ENCODE results near the gene CALR. TPM values are rescaled to one million over a fixed set of nuclear protein-coding genes. Genes with fewer than 3 reads are reported as not detected.
A peak's percentile ranks its signal among the peaks of the same experiment; 100 is the strongest.

CALR gene
- total and polyA plus RNA-seq, 9 of the 15 experiments (the other 6 are each of a cell fraction or from before 2014, with no cell fraction given): 126 to 811 (median 642) TPM

DNA sequence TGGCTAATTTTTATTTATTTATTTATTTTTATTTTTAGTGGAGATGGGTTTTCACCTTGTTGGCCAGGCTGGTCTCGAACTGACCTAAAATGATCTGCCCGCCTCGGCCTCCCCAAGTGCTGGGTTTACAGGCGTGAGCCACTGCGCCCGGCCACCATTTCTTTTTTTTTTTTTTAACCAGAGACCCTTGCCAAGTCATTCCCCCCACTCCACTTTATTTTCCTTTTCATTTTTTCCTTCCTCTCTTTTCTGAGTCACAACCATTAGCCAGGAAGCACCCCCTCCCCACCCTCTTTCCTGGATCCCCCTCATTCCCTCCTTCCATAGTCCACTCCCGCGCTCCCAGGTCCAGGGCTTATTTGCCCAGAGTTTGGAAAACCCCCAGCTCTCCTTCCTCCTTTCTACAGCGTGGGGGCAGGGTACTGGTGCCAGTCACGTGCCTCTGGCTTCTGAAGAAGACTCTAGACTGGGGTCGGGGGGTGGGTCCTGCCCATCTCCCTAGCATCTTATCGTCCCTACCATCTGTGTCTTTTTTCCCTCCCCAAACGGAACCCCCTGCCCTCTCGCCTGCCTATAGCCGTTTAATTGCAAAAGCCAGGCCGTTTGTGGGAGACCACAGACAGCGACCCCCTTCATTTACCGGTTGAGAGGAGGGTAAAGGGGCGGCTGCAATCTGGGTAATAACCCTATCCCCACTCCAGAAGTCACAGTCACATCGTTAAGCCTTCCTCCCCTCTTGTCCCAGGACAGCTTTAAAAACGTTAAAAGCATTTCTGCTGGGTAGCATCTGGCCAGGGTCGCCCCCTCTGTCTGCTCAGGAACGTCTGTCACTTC is 1.1 kb upstream of the CALR start:
- Histone ChIP-seq H3K9ac (ENCODE audit: insufficient read depth in 1 of 2, low read depth in 2 of 2, low read length in 2 of 2) (peak overlapping the region; percentile 93 to 99), H3K27me3 (ENCODE audit: control insufficient read depth in 2 of 2, insufficient read depth in 2 of 2, low read length in 2 of 2) (no peaks in the 10 kb centered on the region), H3K4me2 (ENCODE audit: insufficient read depth, low read length) (peak overlapping the region; percentile 89), H3K4me1 (replicated peaks in 1 of 2; ENCODE audit: control insufficient read depth in 2 of 2, insufficient read depth in 2 of 2, low read length in 2 of 2) (peaks cover 39 to 48% of the 10 kb centered on the region in 2 experiments), H4K20me1 (replicated peaks; ENCODE audit: control insufficient read depth, insufficient read depth, low read length) (peaks cover 24% of the 10 kb centered on the region), H3K9me3 (replicated peaks; ENCODE audit: control insufficient read depth, insufficient read depth, low read depth, low read length) (no peaks in the 10 kb centered on the region), H3K9me1 (ENCODE audit: control insufficient read depth, insufficient read depth, low read length) (peaks cover 3% of the 10 kb centered on the region), H3K27ac (ENCODE audit: extremely low read depth, low read depth, low read length) (peak overlapping the region; percentile 94), H2AFZ (ENCODE audit: low read depth, low read length) (peak overlapping the region; percentile 86), H3K36me3 (ENCODE audit: control insufficient read depth, insufficient read depth, low read length) (peaks cover 38% of the 10 kb centered on the region), H3K4me3 (peak overlapping the region; percentile 90), H3K79me2 (ENCODE audit: control insufficient read depth, insufficient read depth, low read length) (peaks cover 64% of the 10 kb centered on the region)
- no TSS peak for BruUV-seq (replicated peaks)
- ChIA-PET POLR2A (interaction anchor here (0.6 to 2.2 kb wide), 20 partner anchors 9 to 227 kb away, joined by 3 to 11 read pairs (median 3); partner anchors contain the start of genes DNASE2, GADD45GIP1, GCDH and KLF1), CTCF (ENCODE audit: low intra/inter-chr PET ratio) (no interaction called here)
- 33% methylated on average over 18 of the region's 23 CpGs for WGBS (ENCODE audit: insufficient coverage, low coverage, missing lambda C conversion rate)
- in situ Hi-C loops (cut with MboI) (no loop called here), intact Hi-C loops (cut with micrococcal nuclease) (loop anchor here (5.0 kb wide), 1 partner anchor 50 kb away; the partner anchor contains the start of gene KLF1)
- DNase-seq (ENCODE audit: extremely low read depth in 1 of 4, low spot score in 3 of 4): peak in 1 of 4 experiments; percentile 15
- ATAC-seq: no peak
- peak; percentile 6 for FAIRE-seq
- TF ChIP-seq, protein P1, sequence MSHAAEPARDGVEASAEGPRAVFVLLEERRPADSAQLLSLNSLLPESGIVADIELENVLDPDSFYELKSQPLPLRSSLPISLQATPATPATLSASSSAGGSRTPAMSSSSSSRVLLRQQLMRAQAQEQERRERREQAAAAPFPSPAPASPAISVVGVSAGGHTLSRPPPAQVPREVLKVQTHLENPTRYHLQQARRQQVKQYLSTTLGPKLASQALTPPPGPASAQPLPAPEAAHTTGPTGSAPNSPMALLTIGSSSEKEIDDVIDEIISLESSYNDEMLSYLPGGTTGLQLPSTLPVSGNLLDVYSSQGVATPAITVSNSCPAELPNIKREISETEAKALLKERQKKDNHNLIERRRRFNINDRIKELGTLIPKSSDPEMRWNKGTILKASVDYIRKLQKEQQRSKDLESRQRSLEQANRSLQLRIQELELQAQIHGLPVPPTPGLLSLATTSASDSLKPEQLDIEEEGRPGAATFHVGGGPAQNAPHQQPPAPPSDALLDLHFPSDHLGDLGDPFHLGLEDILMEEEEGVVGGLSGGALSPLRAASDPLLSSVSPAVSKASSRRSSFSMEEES (CRISPR knock-in tag; IDR thresholded peaks at IDR 0.05): peak; percentile 72
- TF ChIP-seq, protein P2, sequence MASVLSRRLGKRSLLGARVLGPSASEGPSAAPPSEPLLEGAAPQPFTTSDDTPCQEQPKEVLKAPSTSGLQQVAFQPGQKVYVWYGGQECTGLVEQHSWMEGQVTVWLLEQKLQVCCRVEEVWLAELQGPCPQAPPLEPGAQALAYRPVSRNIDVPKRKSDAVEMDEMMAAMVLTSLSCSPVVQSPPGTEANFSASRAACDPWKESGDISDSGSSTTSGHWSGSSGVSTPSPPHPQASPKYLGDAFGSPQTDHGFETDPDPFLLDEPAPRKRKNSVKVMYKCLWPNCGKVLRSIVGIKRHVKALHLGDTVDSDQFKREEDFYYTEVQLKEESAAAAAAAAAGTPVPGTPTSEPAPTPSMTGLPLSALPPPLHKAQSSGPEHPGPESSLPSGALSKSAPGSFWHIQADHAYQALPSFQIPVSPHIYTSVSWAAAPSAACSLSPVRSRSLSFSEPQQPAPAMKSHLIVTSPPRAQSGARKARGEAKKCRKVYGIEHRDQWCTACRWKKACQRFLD (CRISPR knock-in tag; IDR thresholded peaks at IDR 0.05): 0 out of 2 replicates have a peak, but pooled peaks have one; percentile 27
- TF ChIP-seq GATAD2A (IDR thresholded peaks at IDR 0.05) (peak; percentile 58; the same call in 1 of the 2 replicates), ZBTB7A (IDR thresholded peaks at IDR 0.05; ENCODE audit: borderline replicate concordance, control insufficient read depth, low read depth, low read length) (0 out of 2 replicates have a peak, but pooled peaks have one; percentile 50), BHLHE40 (IDR thresholded peaks at IDR 0.05; ENCODE audit: low read length) (peak; percentile 86), NUFIP1 (IDR thresholded peaks at IDR 0.05; ENCODE audit: partially characterized antibody) (no peak), CBFA2T2 (conservative IDR thresholded peaks at IDR 0.05) (0 out of 2 replicates have a peak, but pooled peaks have one; percentile 18), EP300 (IDR thresholded peaks at IDR 0.05; ENCODE audit: low read length) (peak; percentile 5; the same call in 1 of the 2 replicates)
- TF ChIP-seq, protein P3, sequence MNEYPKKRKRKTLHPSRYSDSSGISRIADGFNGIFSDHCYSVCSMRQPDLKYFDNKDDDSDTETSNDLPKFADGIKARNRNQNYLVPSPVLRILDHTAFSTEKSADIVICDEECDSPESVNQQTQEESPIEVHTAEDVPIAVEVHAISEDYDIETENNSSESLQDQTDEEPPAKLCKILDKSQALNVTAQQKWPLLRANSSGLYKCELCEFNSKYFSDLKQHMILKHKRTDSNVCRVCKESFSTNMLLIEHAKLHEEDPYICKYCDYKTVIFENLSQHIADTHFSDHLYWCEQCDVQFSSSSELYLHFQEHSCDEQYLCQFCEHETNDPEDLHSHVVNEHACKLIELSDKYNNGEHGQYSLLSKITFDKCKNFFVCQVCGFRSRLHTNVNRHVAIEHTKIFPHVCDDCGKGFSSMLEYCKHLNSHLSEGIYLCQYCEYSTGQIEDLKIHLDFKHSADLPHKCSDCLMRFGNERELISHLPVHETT (CRISPR knock-in tag; conservative IDR thresholded peaks at IDR 0.05 in 1 of 2, IDR thresholded peaks at IDR 0.05 in 1 of 2): peak in 1 of 2 experiments; percentile 64; a peak in 1 of 4 replicates
- TF ChIP-seq, protein P4, sequence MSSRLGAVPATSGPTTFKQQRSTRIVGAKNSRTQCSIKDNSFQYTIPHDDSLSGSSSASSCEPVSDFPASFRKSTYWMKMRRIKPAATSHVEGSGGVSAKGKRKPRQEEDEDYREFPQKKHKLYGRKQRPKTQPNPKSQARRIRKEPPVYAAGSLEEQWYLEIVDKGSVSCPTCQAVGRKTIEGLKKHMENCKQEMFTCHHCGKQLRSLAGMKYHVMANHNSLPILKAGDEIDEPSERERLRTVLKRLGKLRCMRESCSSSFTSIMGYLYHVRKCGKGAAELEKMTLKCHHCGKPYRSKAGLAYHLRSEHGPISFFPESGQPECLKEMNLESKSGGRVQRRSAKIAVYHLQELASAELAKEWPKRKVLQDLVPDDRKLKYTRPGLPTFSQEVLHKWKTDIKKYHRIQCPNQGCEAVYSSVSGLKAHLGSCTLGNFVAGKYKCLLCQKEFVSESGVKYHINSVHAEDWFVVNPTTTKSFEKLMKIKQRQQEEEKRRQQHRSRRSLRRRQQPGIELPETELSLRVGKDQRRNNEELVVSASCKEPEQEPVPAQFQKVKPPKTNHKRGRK (tag; IDR thresholded peaks at IDR 0.05): peak; percentile 59
- TF ChIP-seq, protein P5, sequence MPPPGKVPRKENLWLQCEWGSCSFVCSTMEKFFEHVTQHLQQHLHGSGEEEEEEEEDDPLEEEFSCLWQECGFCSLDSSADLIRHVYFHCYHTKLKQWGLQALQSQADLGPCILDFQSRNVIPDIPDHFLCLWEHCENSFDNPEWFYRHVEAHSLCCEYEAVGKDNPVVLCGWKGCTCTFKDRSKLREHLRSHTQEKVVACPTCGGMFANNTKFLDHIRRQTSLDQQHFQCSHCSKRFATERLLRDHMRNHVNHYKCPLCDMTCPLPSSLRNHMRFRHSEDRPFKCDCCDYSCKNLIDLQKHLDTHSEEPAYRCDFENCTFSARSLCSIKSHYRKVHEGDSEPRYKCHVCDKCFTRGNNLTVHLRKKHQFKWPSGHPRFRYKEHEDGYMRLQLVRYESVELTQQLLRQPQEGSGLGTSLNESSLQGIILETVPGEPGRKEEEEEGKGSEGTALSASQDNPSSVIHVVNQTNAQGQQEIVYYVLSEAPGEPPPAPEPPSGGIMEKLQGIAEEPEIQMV (tag; conservative IDR thresholded peaks at IDR 0.05; ENCODE audit: low read depth): no peak
